MM.1S (cell line): ENCODE measurements around the gene SRP14.

Source experiments
- CTCF ChIP-seq: fragments of 300-600 bp; sonication (generic); IDR thresholded peaks from 2 replicates; pipeline ENCODE4 v1.5.1; 2016; ENCODE audit warnings: antibody characterized with exemption, low read length, mixed read lengths
- EZH2 ChIP-seq: fragments of 300-600 bp; sonication (generic); optimal IDR thresholded peaks from 2 replicates; pipeline ENCODE3; 2017; ENCODE audit warnings: low read depth, mild to moderate bottlenecking, antibody characterized with exemption, low read length, mixed read lengths
- EZH2phosphoT487 ChIP-seq: fragments of 300-600 bp; sonication (generic); IDR thresholded peaks from 2 replicates; pipeline ENCODE4 v1.6.1; 2018; ENCODE audit warnings: antibody characterized with exemption, low read length

- TF ChIP-seq CTCF = no peak
- TF ChIP-seq EZH2phosphoT487 = no peak
- TF ChIP-seq EZH2 = no peak
Observed at GRCh38 chr15:40031300-40031699, 7.7 kb downstream of the SRP14 start.
